Effector CD8-positive, alpha-beta T cell (primary cell): ENCODE results near the gene NECTIN1.
"Not testable (repeated sequence)": the region's sequence is repeated elsewhere in the genome, so short reads cannot be mapped to it uniquely, and the experiment has no call there.

ENCODE experiments used
- DNase-seq: peaks from one replicate; lab custom pipeline; 2025; lab: John Stamatoyannopoulos, UW

NECTIN1 gene

GRCh38 chr11:119618208-119618909 lies 110.6 kb downstream of the NECTIN1 start:
- DNase-seq = no peak

- no peak for DNase-seq
These were observed 111.7 kb downstream of the NECTIN1 start for GRCh38 chr11:119617340-119617713.

GRCh38 chr11:119616586-119617339 lies 112.2 kb downstream of the NECTIN1 start:
- DNase-seq = no peak

- DNase-seq = no peak
These were observed 113.2 kb downstream of the NECTIN1 start for GRCh38 chr11:119615882-119616196.

- DNase-seq = no peak
These were observed 113.8 kb downstream of the NECTIN1 start for GRCh38 chr11:119615003-119615881.

- no peak for DNase-seq
These were observed 114.6 kb downstream of the NECTIN1 start for GRCh38 chr11:119614222-119615002.

- no peak for DNase-seq
These were observed 116.2 kb downstream of the NECTIN1 start for GRCh38 chr11:119612814-119613213.

- DNase-seq = no peak
These were observed 118.1 kb downstream of the NECTIN1 start for GRCh38 chr11:119610836-119611426.

- DNase-seq = no peak
These were observed 120.2 kb downstream of the NECTIN1 start for GRCh38 chr11:119608781-119609180.

GRCh38 chr11:119608201-119608600 lies 120.8 kb downstream of the NECTIN1 start:
- no peak for DNase-seq

GRCh38 chr11:119607726-119608125 lies 121.3 kb downstream of the NECTIN1 start:
- DNase-seq = no peak

GRCh38 chr11:119605137-119605665 lies 123.8 kb downstream of the NECTIN1 start:
- DNase-seq = no peak

- DNase-seq = no peak
These were observed 126.1 kb downstream of the NECTIN1 start for GRCh38 chr11:119602745-119603373.

- no peak for DNase-seq
These were observed 129.0 kb downstream of the NECTIN1 start for GRCh38 chr11:119599864-119600541.

- not testable (repeated sequence) for DNase-seq
These were observed 133.1 kb downstream of the NECTIN1 start for GRCh38 chr11:119595941-119596340.

- no peak for DNase-seq
These were observed 134.3 kb downstream of the NECTIN1 start for GRCh38 chr11:119594639-119595249.

GRCh38 chr11:119593346-119593745 lies 135.7 kb downstream of the NECTIN1 start:
- DNase-seq = no peak

- no peak for DNase-seq
These were observed 136.4 kb downstream of the NECTIN1 start for GRCh38 chr11:119592642-119593041.

- no peak for DNase-seq
These were observed 137.1 kb downstream of the NECTIN1 start for GRCh38 chr11:119591836-119592310.
